Hepatocyte (in vitro differentiated cells): Measurements from ENCODE around the gene IRX2.

ENCODE experiments used
- CTCF ChIP-seq: fragments of 200-600 bp; sonication (generic); IDR thresholded peaks from 2 replicates; pipeline ENCODE4 v1.5.1; 2016; ENCODE audit warnings: antibody characterized with exemption, mild to moderate bottlenecking; ENCODE audit not compliant: poor library complexity
- EZH2 ChIP-seq: fragments of 200-600 bp; sonication (generic); IDR thresholded peaks from 2 replicates; pipeline ENCODE4 v1.6.1; 2016; ENCODE audit warnings: antibody characterized with exemption, mild to moderate bottlenecking, borderline replicate concordance
- EZH2phosphoT487 ChIP-seq: fragments of 200-600 bp; sonication (generic); IDR thresholded peaks from one replicate; pipeline ENCODE4 v1.6.1; 2018; ENCODE audit warnings: antibody characterized with exemption, mild to moderate bottlenecking, low read depth, moderate library complexity; ENCODE audit not compliant: unreplicated experiment, severe bottlenecking

- TF ChIP-seq CTCF (no peak), EZH2 (no peak), EZH2phosphoT487 (no peak)
Observed at GRCh38 chr5:2752821-2753439, 1.5 kb upstream of the IRX2 start.
